OCI-LY7 (cell line): ENCODE results near the gene MIER1.

Source experiments
- EZH2phosphoT487 ChIP-seq: fragments of 200-600 bp; sonication (generic); IDR thresholded peaks from 2 replicates; pipeline ENCODE4 v1.6.1; 2018; ENCODE audit warnings: low read depth, borderline replicate concordance, mild to moderate bottlenecking, mixed run types, antibody characterized with exemption, low read length, moderate library complexity, mixed read lengths
- TF ChIP-seq, protein P1 (sequence below): fragments of 200-600 bp; sonication (generic); conservative IDR thresholded peaks from 2 replicates; pipeline ENCODE4 v1.5.1; 2014; ENCODE audit warnings: mild to moderate bottlenecking, antibody characterized with exemption, low read length, moderate library complexity, mixed read lengths

DNA sequence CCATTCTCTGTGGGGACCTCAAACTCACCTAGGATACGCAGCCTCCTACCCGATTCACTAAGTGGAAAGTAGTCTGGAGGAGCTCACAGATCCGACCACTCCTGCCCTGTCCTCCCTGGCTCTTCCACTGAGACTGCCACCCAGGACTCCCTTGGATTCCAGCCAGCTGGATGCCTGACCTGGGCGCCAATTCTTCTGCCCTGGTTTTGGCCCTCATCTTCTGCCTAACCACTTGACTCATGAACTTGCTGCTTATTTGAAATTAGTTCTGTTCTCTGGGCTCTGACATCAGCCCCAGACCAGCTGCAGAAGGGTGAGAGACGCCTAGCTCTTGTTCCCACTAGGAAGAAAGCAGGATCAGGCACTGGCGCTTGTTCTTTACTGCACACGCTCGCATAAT lies 80.3 kb downstream of the MIER1 start:
- TF ChIP-seq, protein P1, sequence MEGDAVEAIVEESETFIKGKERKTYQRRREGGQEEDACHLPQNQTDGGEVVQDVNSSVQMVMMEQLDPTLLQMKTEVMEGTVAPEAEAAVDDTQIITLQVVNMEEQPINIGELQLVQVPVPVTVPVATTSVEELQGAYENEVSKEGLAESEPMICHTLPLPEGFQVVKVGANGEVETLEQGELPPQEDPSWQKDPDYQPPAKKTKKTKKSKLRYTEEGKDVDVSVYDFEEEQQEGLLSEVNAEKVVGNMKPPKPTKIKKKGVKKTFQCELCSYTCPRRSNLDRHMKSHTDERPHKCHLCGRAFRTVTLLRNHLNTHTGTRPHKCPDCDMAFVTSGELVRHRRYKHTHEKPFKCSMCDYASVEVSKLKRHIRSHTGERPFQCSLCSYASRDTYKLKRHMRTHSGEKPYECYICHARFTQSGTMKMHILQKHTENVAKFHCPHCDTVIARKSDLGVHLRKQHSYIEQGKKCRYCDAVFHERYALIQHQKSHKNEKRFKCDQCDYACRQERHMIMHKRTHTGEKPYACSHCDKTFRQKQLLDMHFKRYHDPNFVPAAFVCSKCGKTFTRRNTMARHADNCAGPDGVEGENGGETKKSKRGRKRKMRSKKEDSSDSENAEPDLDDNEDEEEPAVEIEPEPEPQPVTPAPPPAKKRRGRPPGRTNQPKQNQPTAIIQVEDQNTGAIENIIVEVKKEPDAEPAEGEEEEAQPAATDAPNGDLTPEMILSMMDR = no peak
- no peak for TF ChIP-seq EZH2phosphoT487
